ENCODE measurements around the gene ERBB4. TPM values are rescaled to one million over a fixed set of nuclear protein-coding genes. Genes with fewer than 3 reads are reported as not detected.
"Not testable (repeated sequence)": the region's sequence is repeated elsewhere in the genome, so short reads cannot be mapped to it uniquely, and the experiment has no call there.

Gene ERBB4
- total RNA-seq, 1 donor from 2014 or later = 5.5 TPM

DNA sequence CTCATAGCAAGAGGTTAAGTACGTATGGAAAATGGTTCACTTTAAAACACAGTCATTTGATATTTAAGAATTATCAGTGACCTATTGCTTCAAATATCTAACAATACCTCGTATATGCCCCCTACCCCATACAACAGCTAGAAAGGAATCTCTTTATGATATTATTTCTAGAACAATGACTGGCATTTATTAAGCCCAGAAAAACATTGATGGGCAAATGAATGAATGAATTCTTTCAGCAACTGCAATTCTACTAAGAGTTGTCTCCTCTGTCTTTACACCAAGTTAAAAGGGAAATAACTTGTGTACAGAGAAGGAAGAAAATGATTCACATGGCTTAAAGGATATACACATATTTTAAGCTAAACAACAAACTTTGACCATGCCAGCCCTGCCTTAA is 384.7 kb downstream of the ERBB4 start:
- DNase-seq (ENCODE audit: low spot score) = no peak

DNA sequence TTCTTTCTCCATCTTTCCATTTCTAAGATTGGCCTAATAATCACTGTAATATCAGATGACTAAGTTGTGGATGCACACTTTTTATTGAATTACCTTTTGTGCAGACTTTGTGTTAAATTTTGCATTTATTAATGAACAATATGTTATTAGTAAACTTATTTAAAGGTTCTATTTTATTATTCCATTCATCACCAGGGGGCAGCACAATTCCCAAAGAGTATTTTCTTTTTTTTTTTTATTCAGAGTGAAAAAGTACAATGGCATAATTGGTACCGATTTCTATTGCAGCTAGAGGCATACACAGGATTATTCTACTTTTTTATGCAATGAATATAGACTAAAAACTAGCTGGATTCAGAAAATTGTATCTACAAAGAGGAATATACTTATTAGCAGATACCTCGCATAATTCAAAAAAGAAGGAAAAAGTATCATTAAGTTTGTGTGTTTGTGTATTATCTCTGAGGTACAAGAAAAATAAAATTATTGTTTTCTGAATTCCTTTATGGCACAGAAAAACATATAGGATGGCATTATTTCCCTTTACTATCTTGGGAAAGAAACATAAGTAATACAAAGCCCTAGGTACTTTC is 390.6 kb downstream of the ERBB4 start:
- peak; percentile 20 for DNase-seq (ENCODE audit: low spot score)

DNA sequence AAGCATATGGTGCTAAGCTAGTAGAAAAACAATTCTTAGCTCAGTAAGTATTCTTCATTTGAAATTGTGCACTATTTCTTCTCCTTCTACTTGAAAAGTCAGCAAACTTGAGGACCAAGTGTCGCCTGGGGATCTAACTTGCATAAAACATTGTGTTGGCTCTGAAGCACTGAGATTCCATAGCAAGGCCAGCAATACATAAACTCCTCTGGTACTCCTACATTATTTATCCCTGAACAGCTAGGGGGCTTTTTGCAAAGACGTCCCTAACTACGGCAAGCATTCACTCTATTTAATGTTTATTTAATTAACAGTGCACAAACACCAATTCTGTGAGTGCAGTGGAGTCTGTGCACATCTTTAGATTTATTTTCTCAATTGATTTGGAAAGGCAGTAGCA is 392.2 kb downstream of the ERBB4 start:
- no peak for DNase-seq (ENCODE audit: low spot score)

DNA sequence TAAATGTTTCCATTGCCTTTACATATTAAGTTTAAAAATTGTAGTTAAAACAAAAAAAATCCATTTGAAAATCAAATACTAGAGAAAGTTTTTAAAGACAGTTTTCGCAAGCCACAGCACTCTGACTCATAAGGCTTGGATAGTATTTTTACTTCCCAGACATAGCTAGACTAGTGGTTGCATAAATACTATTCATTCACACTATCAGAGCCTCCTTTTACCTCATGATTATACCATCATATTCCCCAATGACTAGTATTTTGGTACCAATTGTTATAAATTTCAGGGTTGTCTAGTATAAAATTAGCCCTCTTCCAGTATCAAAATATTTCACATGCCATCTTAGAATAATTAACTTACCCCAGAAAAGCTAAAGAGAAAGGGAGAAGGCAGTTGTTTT is 393.5 kb downstream of the ERBB4 start:
- peak; percentile 60 for DNase-seq (ENCODE audit: low spot score)

DNA sequence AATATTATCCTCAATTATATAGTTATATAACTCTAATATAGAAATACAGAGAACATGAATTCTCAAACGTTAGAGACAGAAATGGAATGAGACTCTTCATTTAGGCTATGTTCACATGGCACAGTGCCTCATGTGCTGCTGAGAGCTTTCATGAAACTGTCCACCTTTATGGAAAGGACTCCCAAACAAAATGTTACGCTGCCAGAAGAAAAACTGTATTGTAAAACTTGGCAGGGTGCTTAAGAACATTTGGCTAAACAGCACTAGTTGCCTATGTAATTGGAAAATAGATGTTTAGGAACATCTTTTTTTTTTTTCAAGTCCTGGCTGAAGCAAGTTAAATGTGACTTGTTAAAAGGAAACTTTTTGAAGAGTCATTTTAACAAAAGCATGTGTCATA is 396.0 kb downstream of the ERBB4 start:
- no peak for DNase-seq (ENCODE audit: low spot score)

DNA sequence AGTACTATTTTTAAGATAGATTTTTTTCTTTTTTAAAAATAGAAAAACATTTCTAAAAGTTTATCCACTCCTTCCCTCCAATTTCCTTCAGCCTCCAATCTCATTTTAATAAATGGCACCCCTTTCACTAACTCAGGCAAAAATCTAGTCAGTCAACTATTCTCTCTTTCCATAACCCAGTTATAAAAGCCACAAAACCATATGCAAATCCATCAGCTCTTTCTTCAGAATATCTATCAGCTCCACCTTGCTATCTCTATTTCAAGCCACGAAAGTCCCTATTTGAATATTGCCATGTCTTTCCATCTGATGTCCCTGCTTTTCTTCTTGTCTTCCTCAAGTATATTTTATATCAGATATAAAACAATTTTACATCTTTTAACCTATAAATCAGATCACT is 397.1 kb downstream of the ERBB4 start:
- no peak for DNase-seq (ENCODE audit: low spot score)

DNA sequence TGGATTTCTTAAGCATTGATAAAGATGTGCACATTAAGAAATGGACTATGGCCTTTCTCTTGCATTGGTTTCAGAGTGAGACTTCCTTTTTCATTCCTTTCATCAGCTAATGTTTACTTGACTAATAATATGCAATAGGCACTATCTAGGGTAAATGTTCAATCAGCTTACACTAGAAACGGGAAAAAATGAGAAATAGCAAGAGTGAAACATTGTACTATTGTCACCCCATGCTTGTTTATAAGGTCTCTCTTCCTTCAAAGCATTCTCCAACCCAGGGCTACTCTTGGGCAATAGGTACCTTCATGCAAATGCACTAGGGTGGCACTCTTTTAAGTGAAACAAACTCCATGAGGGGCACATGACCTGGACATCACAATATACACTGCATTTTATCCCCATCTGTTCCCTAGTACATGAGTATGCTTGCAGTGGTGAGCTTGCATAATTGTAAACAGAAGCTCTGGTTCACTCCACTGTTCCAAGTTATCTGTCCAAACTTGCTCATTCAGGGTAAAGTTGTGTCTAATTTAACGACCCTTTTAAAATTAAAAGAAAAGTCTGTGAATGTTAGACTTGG is 402.3 kb downstream of the ERBB4 start:
- no peak for DNase-seq (ENCODE audit: low spot score)

DNA sequence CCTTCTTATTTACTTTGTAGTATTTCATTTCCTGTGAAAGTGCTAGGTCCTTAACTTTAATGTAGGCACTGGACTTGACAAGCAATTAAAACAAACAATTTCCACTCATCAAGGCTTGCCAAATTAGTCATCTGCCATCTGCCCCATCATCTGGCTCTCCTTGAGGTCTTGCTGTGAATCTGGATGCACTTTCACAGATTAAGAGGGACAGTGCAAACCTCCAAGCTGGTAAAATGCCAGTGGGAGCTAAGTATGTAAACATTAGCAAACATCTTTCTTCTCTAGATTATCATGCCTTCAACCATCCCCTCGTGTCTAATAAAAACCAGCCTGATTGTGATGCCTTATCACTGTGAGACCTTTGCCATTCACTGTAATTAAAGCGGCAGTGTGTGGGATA is 402.9 kb downstream of the ERBB4 start:
- DNase-seq (ENCODE audit: low spot score) = no peak

DNA sequence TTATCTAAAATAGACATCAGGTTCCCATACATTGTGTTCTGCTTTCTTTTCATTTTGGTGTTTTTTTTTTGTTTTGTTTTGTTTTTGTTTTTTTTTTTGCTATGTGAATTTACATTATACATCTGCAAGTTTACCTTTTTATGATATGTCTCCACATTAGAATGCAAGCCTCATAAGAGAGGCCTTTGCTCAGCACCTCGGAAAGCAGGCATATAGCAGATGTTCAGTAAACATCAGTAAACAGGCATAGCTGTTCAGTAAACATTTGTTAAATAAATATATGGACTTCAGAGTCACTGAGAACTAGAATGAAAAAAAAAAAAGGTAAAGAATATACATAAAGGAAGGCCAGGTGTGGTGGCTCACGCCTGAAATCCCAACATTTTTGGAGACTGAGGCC is 405.3 kb downstream of the ERBB4 start:
- no peak for DNase-seq (ENCODE audit: low spot score)

DNA sequence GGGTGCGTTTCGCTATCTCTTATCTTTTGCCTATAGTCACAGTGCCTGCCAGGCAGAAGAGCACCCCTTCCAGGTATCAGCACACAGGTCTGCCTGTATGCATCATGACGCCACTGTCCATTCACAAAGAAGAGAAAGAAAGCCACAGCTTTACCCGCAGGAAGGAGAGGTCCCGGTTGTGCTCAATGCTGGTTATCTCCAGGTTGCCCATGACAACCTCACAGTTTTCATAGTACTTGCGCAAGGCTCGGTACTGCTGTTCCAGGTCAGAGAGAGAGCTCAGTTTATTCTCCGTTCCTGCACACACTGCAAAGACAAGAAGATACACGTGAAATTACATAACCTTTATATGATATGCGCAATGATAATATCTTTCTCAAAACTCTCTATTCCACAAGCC is 414.0 kb downstream of the ERBB4 start:
- peak; percentile 7 for DNase-seq (ENCODE audit: low spot score)

DNA sequence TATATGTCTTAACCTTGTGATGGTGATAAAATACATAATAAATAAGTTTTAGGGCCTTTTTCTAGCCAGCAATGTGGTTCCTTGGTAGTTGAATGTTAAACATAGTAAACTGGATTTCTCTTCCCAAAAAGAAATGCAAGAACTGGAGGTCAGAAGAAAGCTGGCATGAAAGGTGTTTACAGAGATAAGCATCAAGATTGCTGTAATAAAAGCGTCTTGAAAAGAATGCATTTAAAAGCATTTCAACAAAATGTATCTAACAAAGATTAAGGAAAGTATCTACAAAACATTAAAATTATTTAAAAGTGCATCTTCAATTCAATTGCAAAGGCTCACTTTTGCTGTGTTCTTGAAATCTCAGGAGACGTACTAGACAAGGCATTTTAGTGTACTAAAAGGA is 419.0 kb downstream of the ERBB4 start:
- no peak for DNase-seq (ENCODE audit: low spot score)

DNA sequence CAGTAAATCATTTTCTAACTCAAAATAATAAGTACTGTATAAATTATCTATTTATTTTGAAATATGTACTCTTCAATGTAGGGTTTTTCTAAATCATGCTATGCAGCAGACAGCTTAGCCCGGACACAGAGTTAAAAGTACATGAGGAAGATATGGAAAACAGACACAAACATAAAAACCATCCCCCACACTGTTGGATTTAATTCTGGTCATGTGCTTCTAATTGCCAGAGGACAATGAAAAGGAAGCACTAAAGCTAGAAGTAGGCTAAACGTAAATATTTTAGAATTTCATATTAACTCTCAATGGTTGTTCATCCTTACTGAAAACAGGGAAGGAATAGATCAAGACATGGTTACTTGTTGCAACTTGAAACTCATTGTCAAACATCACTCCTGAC is 420.7 kb downstream of the ERBB4 start:
- DNase-seq (ENCODE audit: low spot score) = no peak

DNA sequence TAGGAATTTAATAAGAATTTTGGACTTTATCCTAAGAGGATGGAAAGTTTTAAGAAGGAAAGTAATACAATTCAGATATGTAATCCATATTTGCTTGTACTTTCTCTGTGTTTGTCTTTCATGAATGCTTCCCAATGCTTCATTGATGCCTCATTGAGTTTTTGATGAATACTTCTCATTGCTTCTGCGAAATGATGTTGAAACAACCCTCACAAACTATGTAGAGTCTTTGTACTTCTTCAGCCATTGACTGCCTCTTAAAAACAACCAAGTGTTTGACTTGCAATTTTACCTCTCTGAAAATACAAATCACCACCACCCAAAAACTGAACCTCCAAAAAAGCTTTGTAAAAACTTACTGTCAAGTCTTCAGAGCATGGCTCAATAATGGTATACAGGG is 424.1 kb downstream of the ERBB4 start:
- no peak for DNase-seq (ENCODE audit: low spot score)

DNA sequence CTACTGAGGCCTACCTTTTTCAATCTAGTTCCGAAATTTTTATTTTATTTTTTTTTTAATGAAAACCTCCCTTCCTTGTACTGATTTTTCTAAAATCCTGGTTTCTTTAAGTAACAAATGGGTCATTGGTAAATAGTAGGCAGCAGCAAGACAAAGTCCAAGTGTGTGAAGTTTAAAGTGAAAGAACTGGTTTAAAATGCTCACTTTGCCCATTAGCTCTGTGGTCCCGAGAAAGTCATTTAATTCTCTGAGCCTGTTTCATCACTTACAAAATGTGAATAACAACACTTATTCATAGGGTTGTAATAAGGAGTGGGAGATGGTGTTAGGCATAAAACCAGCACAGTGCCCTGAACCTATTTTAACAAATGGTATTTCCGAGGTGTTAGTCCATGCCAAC is 426.2 kb downstream of the ERBB4 start:
- no peak for DNase-seq (ENCODE audit: low spot score)

DNA sequence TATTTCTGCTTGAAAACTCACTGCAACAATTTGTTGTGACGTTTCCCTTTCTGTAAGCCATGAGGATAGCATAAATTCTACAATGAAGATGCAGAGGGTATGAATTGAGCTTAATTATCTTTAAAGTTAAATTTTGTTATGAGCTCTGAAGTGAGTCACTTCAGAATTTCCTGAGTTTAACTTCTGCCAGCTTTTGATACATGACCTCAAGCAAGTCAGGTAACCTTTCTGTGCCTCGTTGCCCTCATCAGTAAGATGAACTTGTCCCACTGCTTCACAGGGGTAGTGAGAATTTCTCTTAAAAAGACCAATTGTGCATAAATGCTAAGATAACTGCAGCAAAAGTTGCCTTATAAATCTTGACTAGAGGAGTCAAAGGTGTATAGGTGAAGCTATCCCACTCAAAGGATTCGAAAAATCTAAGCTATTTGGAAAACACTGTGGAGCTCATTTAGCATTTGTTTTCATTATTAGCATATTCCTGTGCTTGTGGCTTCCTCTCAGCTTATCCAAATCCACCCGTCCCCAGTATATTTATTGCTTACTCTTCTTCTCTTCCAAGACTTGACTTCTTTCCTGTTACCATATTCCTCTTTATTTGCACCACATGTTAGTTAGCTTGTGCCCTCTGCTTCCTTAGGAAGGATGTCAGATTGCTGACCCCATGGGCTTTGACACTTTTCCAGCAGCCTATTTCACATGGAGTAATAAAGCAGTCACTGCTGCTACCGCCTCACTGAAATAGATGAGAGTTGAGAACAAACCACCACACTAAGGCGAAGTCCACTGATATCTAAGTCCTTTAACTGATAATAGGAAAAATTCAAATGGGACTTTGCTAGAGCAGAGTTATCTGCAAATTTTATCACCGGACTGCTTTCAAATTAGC is 428.6 kb downstream of the ERBB4 start:
- no peak for DNase-seq (ENCODE audit: low spot score)

DNA sequence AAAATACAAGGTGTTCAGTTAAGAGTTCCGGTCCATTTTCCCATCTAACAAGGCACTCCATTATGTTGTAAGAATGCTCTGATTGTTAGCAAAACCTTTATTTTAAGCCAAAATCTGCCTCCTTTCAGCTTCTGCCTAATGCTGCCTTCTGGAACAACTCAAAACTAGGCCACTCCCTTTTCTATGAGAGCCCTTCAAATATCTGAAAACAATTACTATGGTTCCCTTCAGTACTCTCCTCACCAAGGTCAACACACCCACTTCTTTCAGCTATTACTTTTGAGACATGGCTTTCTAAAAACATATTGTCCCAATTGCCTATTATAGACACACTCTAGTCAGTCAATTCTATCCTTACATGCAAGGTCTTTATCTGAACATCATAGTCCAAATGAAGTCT is 429.4 kb downstream of the ERBB4 start:
- DNase-seq (ENCODE audit: low spot score) = no peak

DNA sequence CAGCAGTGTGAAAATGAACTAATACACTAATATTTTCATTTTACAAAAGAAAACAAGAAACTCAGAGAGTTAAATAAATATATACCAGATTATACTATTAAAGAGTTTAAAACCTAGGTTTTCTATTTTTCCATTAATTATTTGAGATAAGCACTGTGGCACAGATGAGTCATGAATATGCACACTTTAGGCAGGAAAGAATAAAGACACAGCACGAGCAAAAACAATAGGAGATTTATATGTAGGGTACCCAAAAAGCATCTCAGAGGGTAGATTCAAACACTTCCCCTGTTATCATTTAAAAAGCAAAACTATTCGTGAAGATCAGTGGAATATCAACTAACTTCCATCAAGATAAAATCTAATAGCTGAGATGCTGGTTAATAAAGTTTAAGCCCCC is 430.6 kb downstream of the ERBB4 start:
- no peak for DNase-seq (ENCODE audit: low spot score)

DNA sequence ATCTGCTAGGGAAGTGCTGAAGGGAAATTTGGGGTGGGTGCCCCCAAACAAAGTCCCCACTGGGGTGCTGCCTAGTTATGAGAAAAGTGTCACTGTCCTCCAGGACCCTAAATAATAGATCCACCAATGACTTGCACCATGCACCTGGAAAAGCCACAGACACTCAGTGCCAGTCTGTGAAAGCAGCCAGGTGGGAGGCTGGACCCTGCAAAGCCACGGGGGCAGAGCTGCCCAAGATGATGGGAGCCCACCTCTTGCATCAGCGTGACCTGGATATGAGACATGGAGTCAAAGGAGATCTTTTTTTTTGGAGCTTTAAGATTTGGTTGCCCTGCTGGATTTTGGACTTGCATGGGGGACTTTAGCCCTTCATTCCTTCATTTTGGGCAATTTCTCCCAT is 431.6 kb downstream of the ERBB4 start:
- no peak for DNase-seq (ENCODE audit: low spot score)

DNA sequence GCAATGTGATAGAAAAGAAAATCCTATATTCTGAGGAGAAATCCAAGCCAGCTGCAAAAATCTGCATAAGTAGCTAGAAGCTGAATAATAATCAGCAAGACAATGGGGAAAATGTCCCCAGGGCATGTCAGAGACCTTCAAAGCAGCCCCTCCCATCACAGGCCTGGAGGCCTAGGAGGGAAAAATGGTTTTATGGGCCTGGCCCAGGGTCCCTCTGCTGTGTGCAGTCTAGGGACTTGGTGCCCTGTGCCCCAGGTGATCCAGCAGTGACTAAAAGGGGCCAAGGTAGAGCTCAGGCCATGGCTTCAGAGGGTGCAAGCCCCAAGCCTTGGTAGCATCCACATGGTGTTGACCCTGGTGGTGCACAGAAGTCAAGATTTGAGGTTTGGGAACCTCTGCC is 432.1 kb downstream of the ERBB4 start:
- DNase-seq (ENCODE audit: low spot score) = not testable (repeated sequence)

DNA sequence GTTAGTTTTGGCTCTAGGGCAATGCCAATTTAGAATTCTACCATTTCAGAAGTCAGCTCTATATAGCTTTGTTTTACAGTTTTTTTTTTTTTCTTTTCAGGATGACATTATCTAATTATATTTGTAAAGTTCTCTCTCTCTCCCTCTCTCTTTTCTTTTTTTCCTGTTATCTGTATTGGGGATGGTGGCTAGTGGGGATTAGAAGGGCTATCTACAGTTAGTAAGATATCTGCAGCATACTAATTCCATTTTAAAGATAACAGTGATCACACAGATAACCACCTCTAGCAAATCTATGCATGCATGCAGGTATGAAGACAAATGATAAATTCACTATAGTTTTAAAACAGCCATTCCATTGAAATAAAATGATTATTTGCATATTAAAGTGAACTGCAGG is 438.9 kb downstream of the ERBB4 start:
- no peak for DNase-seq (ENCODE audit: low spot score)

DNA sequence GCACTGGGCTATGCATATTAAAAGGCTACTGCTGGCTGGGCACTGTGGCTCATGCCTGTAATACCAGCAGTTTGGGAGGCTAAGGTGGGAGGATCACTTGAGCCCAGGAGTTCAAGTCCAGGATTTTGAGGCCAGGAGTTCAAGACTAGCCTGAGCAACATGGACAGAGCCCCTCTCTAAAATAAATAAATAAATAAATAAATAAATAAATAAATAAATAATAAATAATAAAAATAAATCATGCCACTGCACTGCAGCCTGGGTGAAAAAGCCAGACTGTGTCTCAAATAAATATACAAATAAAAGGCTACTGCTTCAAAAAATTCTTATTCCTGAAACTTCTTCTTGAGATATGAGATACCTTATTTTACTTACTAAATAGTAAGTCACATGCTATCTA is 439.6 kb downstream of the ERBB4 start:
- no peak for DNase-seq (ENCODE audit: low spot score)

DNA sequence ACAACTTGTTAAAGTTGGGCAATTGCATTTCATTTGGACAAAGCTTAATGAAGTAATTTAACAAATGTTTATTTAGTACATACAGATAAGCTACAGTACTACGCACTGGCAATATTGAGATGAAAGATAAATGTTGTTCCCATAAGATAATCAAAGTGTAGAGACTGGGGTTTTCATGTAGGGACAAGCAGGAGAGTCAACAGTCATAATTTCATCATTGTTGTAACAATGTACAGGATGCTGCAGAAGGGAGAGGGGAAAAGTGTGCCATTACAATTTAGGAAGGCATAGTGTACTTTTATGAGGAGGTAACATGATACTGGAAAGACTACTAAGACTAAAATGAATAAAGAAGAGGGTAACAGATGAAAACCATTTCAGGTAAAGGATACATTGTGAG is 441.6 kb downstream of the ERBB4 start:
- DNase-seq (ENCODE audit: low spot score) = no peak

DNA sequence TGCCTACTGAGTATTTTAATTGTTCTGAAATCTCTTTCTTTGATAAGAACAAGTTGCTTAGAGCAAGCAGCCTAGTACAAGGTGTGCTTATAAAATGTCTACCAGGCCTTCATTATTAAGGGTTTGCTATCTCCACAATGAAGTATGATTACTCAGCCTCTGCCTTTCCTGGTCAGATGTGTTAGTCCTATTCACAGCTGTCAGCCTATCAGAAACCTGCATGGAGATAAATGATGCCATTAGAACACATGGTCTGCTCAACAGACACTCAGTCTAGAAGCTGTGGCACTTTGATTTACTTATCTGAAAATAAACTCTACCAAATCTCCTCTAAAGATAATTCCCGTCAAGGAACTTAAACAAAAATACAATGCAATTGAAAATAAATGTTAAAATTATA is 448.7 kb downstream of the ERBB4 start:
- no peak for DNase-seq (ENCODE audit: low spot score)

Data from umbilical cord (tissue), 2 donors.